Stimulated activated CD8-positive, alpha-beta memory T cell treated with anti-CD3 and anti-CD28 coated beads, Interleukin-15, amount 100 ng/mL, for 24 hours (primary cell): ENCODE data around the gene IMP4.
A peak's percentile ranks its signal among the peaks of the same experiment; 100 is the strongest.
"Not testable (repeated sequence)": the region's sequence is repeated elsewhere in the genome, so short reads cannot be mapped to it uniquely, and the experiment has no call there.

Experiments
- DNase-seq: peaks from one replicate; pipeline ENCODE4 v3.0.0-alpha.2; 2020; ENCODE audit warnings: low read depth

The IMP4 gene

GRCh38 chr2:130342533-130343275 lies at the start of gene IMP4:
IMP4 (plus strand) TSS chr2:130342897; CDS start chr2:130342933, 36 bp downstream.
- peak; percentile 74 for DNase-seq

GRCh38 chr2:130300258-130300969 lies 42.3 kb upstream of the IMP4 start:
- no peak for DNase-seq

GRCh38 chr2:130300970-130301348 lies 41.7 kb upstream of the IMP4 start:
- DNase-seq = no peak

GRCh38 chr2:130302164-130302886 lies 40.4 kb upstream of the IMP4 start:
- DNase-seq = no peak

- no peak for DNase-seq
Measured at GRCh38 chr2:130303169-130303568, 39.5 kb upstream of the IMP4 start.

GRCh38 chr2:130304726-130305125 lies 38.0 kb upstream of the IMP4 start:
- no peak for DNase-seq

- DNase-seq = no peak
Measured at GRCh38 chr2:130307850-130308249, 34.8 kb upstream of the IMP4 start.

GRCh38 chr2:130310881-130311280 lies 31.8 kb upstream of the IMP4 start:
- no peak for DNase-seq

- no peak for DNase-seq
Measured at GRCh38 chr2:130313812-130314334, 28.8 kb upstream of the IMP4 start.

- no peak for DNase-seq
Measured at GRCh38 chr2:130314377-130314776, 28.3 kb upstream of the IMP4 start.

- DNase-seq = no peak
Measured at GRCh38 chr2:130316596-130316995, 26.1 kb upstream of the IMP4 start.

GRCh38 chr2:130318906-130319305 lies 23.8 kb upstream of the IMP4 start:
- no peak for DNase-seq

GRCh38 chr2:130319536-130319935 lies 23.2 kb upstream of the IMP4 start:
- no peak for DNase-seq

- DNase-seq = no peak
Measured at GRCh38 chr2:130327703-130328527, 14.8 kb upstream of the IMP4 start.

GRCh38 chr2:130328710-130329109 lies 14.0 kb upstream of the IMP4 start:
- no peak for DNase-seq

- DNase-seq = peak; percentile 38
Measured at GRCh38 chr2:130332271-130333073, 10.2 kb upstream of the IMP4 start.

GRCh38 chr2:130333253-130333652 lies 9.4 kb upstream of the IMP4 start:
- not testable (repeated sequence) for DNase-seq

GRCh38 chr2:130334026-130334425 lies 8.7 kb upstream of the IMP4 start:
- no peak for DNase-seq

GRCh38 chr2:130335226-130335625 lies 7.5 kb upstream of the IMP4 start:
- DNase-seq = no peak

GRCh38 chr2:130336150-130336876 lies 6.4 kb upstream of the IMP4 start:
- no peak for DNase-seq
